Superior temporal gyrus (tissue), 1 donor: ENCODE measurements around the gene ZNF66.
A peak's percentile ranks its signal among the peaks of the same experiment; 100 is the strongest.
"Not testable (repeated sequence)": the region's sequence is repeated elsewhere in the genome, so short reads cannot be mapped to it uniquely, and the experiment has no call there.

Source experiments
- DNase-seq: peaks from one replicate; pipeline ENCODE4 v3.0.0-alpha.2; 2016; ENCODE audit errors: extremely low spot score

Gene ZNF66

GRCh38 chr19:20776083-20777076 lies at the start of gene ZNF66:
ZNF66 (plus strand) TSS chr19:20776304; CDS start chr19:20776448, 144 bp downstream.
- peak; percentile 100 for DNase-seq

- DNase-seq = not testable (repeated sequence)
These were observed 25.9 kb upstream of the ZNF66 start for GRCh38 chr19:20750169-20750568.

DNA sequence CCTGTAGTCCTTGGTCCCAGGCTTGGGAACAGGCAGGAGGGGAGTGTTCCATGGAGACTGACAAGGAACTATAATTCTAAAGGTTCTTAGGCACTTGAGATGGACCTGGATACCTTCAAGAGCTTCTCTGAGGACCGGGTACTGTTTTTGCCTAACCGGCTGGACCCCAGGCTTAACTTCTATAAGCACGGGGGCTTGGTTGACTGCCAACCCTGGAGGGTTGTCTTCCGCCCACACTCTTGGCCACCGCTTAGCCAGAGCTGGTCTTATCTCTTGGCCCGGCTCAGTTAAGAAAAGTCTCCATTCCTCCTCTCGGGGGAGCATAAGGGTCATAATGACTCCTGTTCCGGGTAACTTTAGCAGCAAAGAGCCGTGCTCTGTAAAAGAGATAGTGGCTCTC lies 23.8 kb upstream of the ZNF66 start:
- not testable (repeated sequence) for DNase-seq

DNA sequence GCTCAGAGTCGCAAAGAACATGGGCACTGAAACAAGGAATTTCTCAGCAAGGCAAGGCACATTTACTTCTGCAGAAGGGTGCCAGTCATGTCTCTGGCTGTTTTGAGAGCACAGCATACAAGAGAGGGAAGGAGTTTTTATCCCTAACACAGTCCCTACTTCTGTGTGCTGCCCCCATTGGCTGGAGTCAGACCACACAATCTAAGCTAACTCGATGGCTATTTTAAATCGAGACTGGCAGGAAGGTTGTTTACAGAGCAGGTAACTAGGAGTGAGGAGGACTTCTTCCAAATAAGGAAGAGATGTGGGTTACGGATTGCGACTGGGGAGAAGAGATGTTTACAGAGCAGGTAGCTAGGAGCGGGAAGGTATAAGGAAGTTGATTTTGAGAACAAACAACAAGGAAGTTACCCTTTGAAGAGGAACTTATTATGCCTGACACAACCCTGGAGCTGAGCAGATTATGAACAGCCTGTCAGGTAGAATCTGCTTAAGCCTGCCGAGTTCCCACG lies 6.8 kb upstream of the ZNF66 start:
- DNase-seq = not testable (repeated sequence)

- DNase-seq = no peak
These were observed 11.7 kb downstream of the ZNF66 start for GRCh38 chr19:20787786-20788185.

DNA sequence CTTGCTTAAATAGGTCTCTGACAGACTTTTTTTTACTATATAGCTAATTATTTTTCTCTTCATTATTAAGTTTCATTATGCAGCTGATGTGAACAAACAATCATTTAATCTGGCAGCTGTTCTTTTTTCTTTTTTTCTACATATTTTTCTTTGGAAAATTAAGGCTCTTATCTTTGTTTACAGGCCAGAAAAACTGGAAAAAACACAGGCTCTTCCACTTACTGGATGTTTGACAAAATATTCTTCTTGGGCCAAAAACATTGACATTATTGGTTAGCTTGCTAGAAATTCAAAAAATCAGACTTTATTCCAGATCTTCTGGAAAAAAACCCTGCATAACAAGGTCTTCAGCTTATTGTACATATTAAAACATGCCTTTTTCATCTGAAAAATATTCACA lies 15.7 kb downstream of the ZNF66 start:
- DNase-seq = no peak

GRCh38 chr19:20806311-20807262 lies 30.5 kb downstream of the ZNF66 start:
- DNase-seq = not testable (repeated sequence)

- DNase-seq = no peak
These were observed 64.3 kb downstream of the ZNF66 start for GRCh38 chr19:20840371-20840770.
